Mesenchymal stem cell (in vitro differentiated cells and primary cell): ENCODE measurements around the gene ZNF736.
"Not testable (repeated sequence)": the region's sequence is repeated elsewhere in the genome, so short reads cannot be mapped to it uniquely, and the experiment has no call there.

Source experiments
- DNase-seq: peaks from one replicate; pipeline ENCODE4 v3.0.0-alpha.2; 2013
- H2AFZ ChIP-seq: one replicate; pipeline ENCODE4 v1.6.1; 2013; ENCODE audit warnings: low read depth, mild to moderate bottlenecking, control low read depth, inconsistent platforms, low read length, moderate library complexity
- H2AK5ac ChIP-seq: 2 replicates; pipeline ENCODE4 v1.6.1; 2013; ENCODE audit warnings: low read length, moderate library complexity, mild to moderate bottlenecking, inconsistent platforms; ENCODE audit not compliant: severe bottlenecking
- H2BK120ac ChIP-seq: one replicate; pipeline ENCODE4 v1.6.1; 2013; ENCODE audit warnings: low read depth, mild to moderate bottlenecking, inconsistent platforms, low read length, moderate library complexity
- H2BK12ac ChIP-seq, 2 experiments: one replicate each; pipeline ENCODE4 v1.6.1; 2013; ENCODE audit warnings: inconsistent platforms in 2 of 2, low read length in 2 of 2, mild to moderate bottlenecking in 2 of 2, moderate library complexity in 2 of 2, control low read depth in 1 of 2
- H2BK15ac ChIP-seq: one replicate; pipeline ENCODE4 v1.6.1; 2013; ENCODE audit warnings: mild to moderate bottlenecking, low read depth, inconsistent platforms; ENCODE audit not compliant: poor library complexity, severe bottlenecking
- H2BK5ac ChIP-seq: 2 replicates; pipeline ENCODE4 v1.6.1; 2013; ENCODE audit warnings: low read depth, mild to moderate bottlenecking, low read length, control low read depth, inconsistent platforms; ENCODE audit not compliant: poor library complexity, severe bottlenecking
- H3K14ac ChIP-seq, 2 experiments: one replicate each; pipeline ENCODE4 v1.6.1; 2013; ENCODE audit warnings: inconsistent platforms in 2 of 2, low read length in 2 of 2, control low read depth in 1 of 2, mild to moderate bottlenecking in 1 of 2, moderate library complexity in 1 of 2
- H3K18ac ChIP-seq, 2 experiments: one replicate each; pipeline ENCODE4 v1.6.1; 2013; ENCODE audit warnings: inconsistent platforms in 2 of 2, low read length in 2 of 2, control low read depth in 1 of 2, low read depth in 1 of 2, mild to moderate bottlenecking in 1 of 2
- H3K23ac ChIP-seq, 2 experiments: one replicate each; pipeline ENCODE4 v1.6.1; 2013; ENCODE audit warnings: inconsistent platforms in 2 of 2, low read length in 2 of 2, mild to moderate bottlenecking in 2 of 2, moderate library complexity in 2 of 2, control low read depth in 1 of 2
- H3K27ac ChIP-seq: 2 replicates; pipeline ENCODE4 v1.5.1; 2013; ENCODE audit warnings: mild to moderate bottlenecking, moderate library complexity, low read length, control low read depth, inconsistent platforms; ENCODE audit not compliant: poor library complexity, severe bottlenecking
- H3K27me3 ChIP-seq, 2 experiments: 2 replicates each; pipeline versions ENCODE4 v1.6.1 to v1.7.0; 2013; ENCODE audit warnings: low read length in 2 of 2, mild to moderate bottlenecking in 2 of 2, moderate library complexity in 2 of 2, control low read depth in 1 of 2, inconsistent platforms in 1 of 2; ENCODE audit not compliant: control insufficient read depth in 1 of 2, insufficient read depth in 1 of 2
- H3K36me3 ChIP-seq, 2 experiments: 2 replicates each; pipeline versions ENCODE4 v1.6.1 to v1.7.0; 2013; ENCODE audit warnings: low read length in 2 of 2, control low read depth in 1 of 2, inconsistent platforms in 1 of 2, low read depth in 1 of 2, mild to moderate bottlenecking in 1 of 2; ENCODE audit not compliant: insufficient read depth in 2 of 2, control insufficient read depth in 1 of 2
- H3K4ac ChIP-seq, 2 experiments: one replicate each; pipeline ENCODE4 v1.6.1; 2013; ENCODE audit warnings: inconsistent platforms in 2 of 2, low read length in 2 of 2, mild to moderate bottlenecking in 2 of 2, moderate library complexity in 2 of 2, control low read depth in 1 of 2, low read depth in 1 of 2
- H3K4me1 ChIP-seq: 2 replicates; pipeline ENCODE4 v1.6.1; 2013; ENCODE audit warnings: low read depth, low read length, control low read depth; ENCODE audit not compliant: control insufficient read depth, insufficient read depth
- H3K4me2 ChIP-seq: 2 replicates; pipeline ENCODE4 v1.6.1; 2013; ENCODE audit warnings: low read length, mild to moderate bottlenecking, inconsistent platforms; ENCODE audit not compliant: poor library complexity, severe bottlenecking
- H3K4me3 ChIP-seq, 2 experiments: 2 replicates each; pipeline versions ENCODE4 v1.5.1 to v1.7.0; 2013; ENCODE audit warnings: low read length in 2 of 2, mild to moderate bottlenecking in 2 of 2, control low read depth in 1 of 2, low read depth in 1 of 2; ENCODE audit not compliant: insufficient read depth in 1 of 2
- H3K79me1 ChIP-seq: replicated peaks from 2 replicates; pipeline ENCODE4 v1.6.1; 2013; ENCODE audit warnings: mild to moderate bottlenecking, control low read depth, low read length, inconsistent platforms; ENCODE audit not compliant: poor library complexity, severe bottlenecking
- H3K9ac ChIP-seq: 2 replicates; pipeline ENCODE4 v1.7.0; 2013; ENCODE audit warnings: mild to moderate bottlenecking, low read length, moderate library complexity
- H3K9me3 ChIP-seq: 2 replicates; pipeline ENCODE4 v1.7.0; 2013; ENCODE audit warnings: mild to moderate bottlenecking, low read length; ENCODE audit not compliant: control insufficient read depth
- H4K8ac ChIP-seq: one replicate; pipeline ENCODE4 v1.6.1; 2013; ENCODE audit warnings: inconsistent platforms, mild to moderate bottlenecking, low read length, moderate library complexity
- H4K91ac ChIP-seq: one replicate; pipeline ENCODE4 v1.6.1; 2013; ENCODE audit warnings: mild to moderate bottlenecking, low read length, inconsistent platforms
- WGBS: methylation state at CpG from one replicate; pipeline ENCODE4 v1.1.7; 2013; ENCODE audit warnings: mixed read lengths; 5-methylcytosine and 5-hydroxymethylcytosine counted together

Gene ZNF736

DNA sequence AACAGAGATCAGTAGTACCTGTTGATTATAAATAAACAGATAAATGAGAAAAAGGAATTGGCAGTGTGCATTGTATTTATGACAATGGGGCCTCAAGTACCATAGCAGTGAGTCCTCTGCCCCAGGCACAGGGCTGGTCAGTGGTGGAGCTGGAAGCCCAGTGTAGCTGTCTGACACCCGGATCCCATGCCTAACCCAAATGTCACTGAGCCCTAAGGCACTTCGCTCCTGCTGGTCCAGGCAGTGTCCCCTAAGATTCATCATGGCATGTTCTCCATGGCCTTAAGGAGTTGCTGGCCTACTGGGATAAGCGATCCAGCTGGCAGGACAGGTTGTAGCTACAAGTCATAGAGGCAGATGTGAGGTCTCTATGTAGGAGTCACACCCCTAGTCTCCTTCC is 3.3 kb upstream of the ZNF736 start:
- H2BK5ac ChIP-seq: no peak overlapping the region
- no peaks in the 10 kb centered on the region for H3K9me3 ChIP-seq
- no peak overlapping the region for H2AK5ac ChIP-seq
- no peak overlapping the region for H4K91ac ChIP-seq
- H3K4me2 ChIP-seq: no peak overlapping the region
- H2BK120ac ChIP-seq: no peak overlapping the region
- H3K27ac ChIP-seq: no peak overlapping the region
- no peak overlapping the region for H2BK15ac ChIP-seq
- H3K23ac ChIP-seq: no peak overlapping the region
- H3K4me1 ChIP-seq: no peaks in the 10 kb centered on the region
- no peak overlapping the region for H2AFZ ChIP-seq
- H3K14ac ChIP-seq: no peak overlapping the region
- H4K8ac ChIP-seq: no peak overlapping the region
- no peak overlapping the region for H3K4ac ChIP-seq
- H3K18ac ChIP-seq: no peak overlapping the region
- H2BK12ac ChIP-seq: no peak overlapping the region
- H3K36me3 ChIP-seq: no peaks in the 10 kb centered on the region
- no peak for DNase-seq
- no peak overlapping the region for H3K9ac ChIP-seq
- H3K4me3 ChIP-seq: no peak overlapping the region
- H3K79me1 ChIP-seq: no peaks in the 10 kb centered on the region
- no peaks in the 10 kb centered on the region for H3K27me3 ChIP-seq
- 81% methylated on average over 3 of the region's 3 CpGs for WGBS

DNA sequence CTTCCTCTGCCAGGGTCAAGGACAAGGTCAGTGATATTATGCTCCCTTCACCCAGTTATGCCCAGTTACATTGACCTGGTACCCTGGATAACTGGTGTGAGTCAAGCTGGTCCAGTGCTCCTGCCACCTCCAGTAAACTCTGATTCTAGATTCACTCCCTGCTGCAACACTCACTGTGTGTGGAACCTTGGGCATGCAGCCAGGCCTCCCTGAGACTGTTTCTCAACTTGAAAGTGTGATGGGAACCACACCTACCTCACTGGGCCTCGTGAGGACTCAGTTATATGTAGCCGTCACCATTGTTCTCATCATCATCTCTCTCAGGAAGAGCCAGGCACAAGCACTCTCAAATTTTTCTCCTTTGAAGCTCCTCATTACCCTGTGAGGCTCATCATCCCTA is 935 bp upstream of the ZNF736 start:
- no peak overlapping the region for H3K4me3 ChIP-seq
- H4K8ac ChIP-seq: no peak overlapping the region

DNA sequence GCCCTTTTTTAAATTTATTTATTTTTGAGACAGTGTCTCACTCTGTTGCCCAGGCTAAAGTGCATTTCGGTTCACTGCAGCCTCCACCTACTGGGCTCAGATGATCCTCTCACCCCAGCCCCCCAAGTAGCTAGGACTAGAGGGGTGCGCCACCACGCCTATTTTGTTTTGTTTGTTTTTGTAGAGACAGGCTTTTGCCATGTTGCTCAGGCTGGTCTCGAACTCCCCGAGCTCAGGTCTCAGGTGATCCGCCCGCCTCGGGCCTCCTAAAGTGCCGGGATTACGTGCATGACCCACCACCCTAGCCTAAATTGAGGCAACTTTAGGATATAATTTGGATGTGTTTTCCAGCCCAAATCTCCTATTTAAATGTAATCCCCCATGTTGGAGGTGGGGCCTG is 805 bp downstream of the ZNF736 start:
- Histone ChIP-seq H4K8ac (no peak overlapping the region), H3K9me3 (peaks cover 20% of the 10 kb centered on the region), H3K4ac (no peak overlapping the region), H4K91ac (no peak overlapping the region), H3K23ac (no peak overlapping the region), H3K4me1 (no peaks in the 10 kb centered on the region), H3K18ac (no peak overlapping the region), H3K79me1 (no peaks in the 10 kb centered on the region), H2AFZ (no peak overlapping the region), H3K9ac (peak overlapping the region; percentile 100), H2AK5ac (no peak overlapping the region), H2BK120ac (no peak overlapping the region), H3K36me3 (peaks cover 0 to 8% of the 10 kb centered on the region in 2 experiments), H2BK12ac (no peak overlapping the region), H2BK15ac (no peak overlapping the region), H3K4me3 (peak overlapping the region in 1 of 2 experiments; percentile 99), H3K27me3 (no peaks in the 10 kb centered on the region), H3K27ac (no peak overlapping the region), H3K4me2 (no peak overlapping the region), H2BK5ac (no peak overlapping the region), H3K14ac (no peak overlapping the region)
- WGBS: 96% methylated on average over 8 of the region's 10 CpGs
- no peak for DNase-seq

More for the DNA sequence above, 935 bp upstream of the ZNF736 start:
- H2BK120ac ChIP-seq: no peak overlapping the region
- H2BK5ac ChIP-seq: no peak overlapping the region
- no peaks in the 10 kb centered on the region for H3K4me1 ChIP-seq
- no peak overlapping the region for H3K18ac ChIP-seq
- H3K14ac ChIP-seq: no peak overlapping the region
- no peak overlapping the region for H2BK12ac ChIP-seq
- H2AFZ ChIP-seq: no peak overlapping the region
- H3K4ac ChIP-seq: no peak overlapping the region
- H3K9me3 ChIP-seq: peaks cover 7% of the 10 kb centered on the region
- WGBS: 28% methylated on average over 2 of the region's 2 CpGs
- H3K23ac ChIP-seq: no peak overlapping the region
- H2BK15ac ChIP-seq: no peak overlapping the region
- H3K27me3 ChIP-seq: no peaks in the 10 kb centered on the region
- H3K9ac ChIP-seq: no peak overlapping the region
- no peak overlapping the region for H4K91ac ChIP-seq
- no peak overlapping the region for H3K27ac ChIP-seq
- no peaks in the 10 kb centered on the region for H3K79me1 ChIP-seq
- H3K36me3 ChIP-seq: peaks cover 0 to 8% of the 10 kb centered on the region in 2 experiments
- no peak overlapping the region for H3K4me2 ChIP-seq
- H2AK5ac ChIP-seq: no peak overlapping the region
- no peak for DNase-seq

DNA sequence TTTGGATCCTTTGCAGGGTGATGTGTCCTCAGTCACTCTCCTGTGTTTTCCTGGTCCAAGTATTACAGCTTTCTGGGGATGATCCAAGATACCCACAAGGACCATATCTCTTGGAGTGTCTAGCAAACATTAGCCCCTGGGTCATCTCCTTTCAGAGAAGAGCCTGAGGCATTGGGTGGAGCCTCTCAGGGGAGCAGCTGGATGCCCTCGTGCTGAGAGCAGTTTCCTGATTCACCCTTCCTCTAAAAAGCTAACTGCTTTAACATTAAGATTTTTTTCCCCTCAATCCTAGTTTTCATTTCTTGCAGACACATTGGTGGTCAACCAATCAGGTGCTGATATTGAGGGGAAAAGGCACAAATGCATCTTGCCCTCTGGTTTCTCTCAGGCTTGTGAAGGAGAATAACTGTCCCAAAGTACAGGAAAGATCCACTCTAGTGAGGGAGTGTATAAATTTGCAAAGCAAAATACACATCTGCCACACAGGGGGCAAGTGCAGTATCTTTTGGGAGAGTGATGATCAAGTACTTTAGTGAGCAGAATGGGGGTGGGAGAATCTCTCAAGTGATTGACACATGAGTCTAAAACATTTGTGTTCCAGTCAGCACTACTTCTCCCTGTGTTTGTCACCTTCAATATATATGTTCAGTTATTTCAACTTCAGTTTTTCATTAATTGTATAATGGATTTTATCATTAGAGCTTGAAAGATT is 2.4 kb downstream of the ZNF736 start:
- not testable (repeated sequence) for H3K18ac ChIP-seq, H2AK5ac ChIP-seq, H2BK120ac ChIP-seq, H3K27me3 ChIP-seq, H3K9ac ChIP-seq, H2BK12ac ChIP-seq, H3K27ac ChIP-seq, H3K79me1 ChIP-seq, H2AFZ ChIP-seq, H3K23ac ChIP-seq, H3K4me2 ChIP-seq, H3K4me1 ChIP-seq, H2BK5ac ChIP-seq, H2BK15ac ChIP-seq, H3K14ac ChIP-seq, DNase-seq, H3K4ac ChIP-seq, H4K8ac ChIP-seq, H4K91ac ChIP-seq
- peaks cover 29% of the 10 kb centered on the region for H3K9me3 ChIP-seq
- peaks cover 0 to 13% of the 10 kb centered on the region in 2 experiments for H3K36me3 ChIP-seq
- H3K4me3 ChIP-seq: peak overlapping the region in 1 of 2 experiments; percentile 99
- WGBS: no CpG with 5 or more reads among the region's 1 CpG
